ENCODE measurements around the gene IGSF8. TPM values are rescaled to one million over a fixed set of nuclear protein-coding genes. Genes with fewer than 3 reads are reported as not detected.

IGSF8 gene
- total and polyA plus RNA-seq, 2 donors (not counting 3 experiments of a cell fraction or from before 2014, with no cell fraction given): 9.5 to 17.5 TPM

GRCh38 chr1:160076295-160076694 is 22.1 kb downstream of the IGSF8 start:
- Histone ChIP-seq H3K36me3 (ENCODE audit: control insufficient read depth in 2 of 2, extremely low read depth in 1 of 2, insufficient read depth in 2 of 2, low read length in 2 of 2) (no peaks in the 10 kb centered on the region), H3K79me2 (ENCODE audit: control insufficient read depth, insufficient read depth, low read length) (no peaks in the 10 kb centered on the region), H3K27ac (ENCODE audit: insufficient read depth, low read depth, low read length) (no peak overlapping the region), H3K9me3 (replicated peaks; ENCODE audit: control insufficient read depth, insufficient read depth, low read length) (no peaks in the 10 kb centered on the region), H3K4me2 (ENCODE audit: insufficient read depth, low read length) (no peak overlapping the region), H3K27me3 (ENCODE audit: control insufficient read depth in 2 of 2, insufficient read depth in 2 of 2, low read length in 2 of 2) (peaks cover 30 to 39% of the 10 kb centered on the region in 2 experiments), H3K9me1 (replicated peaks; ENCODE audit: control insufficient read depth, extremely low read depth, insufficient read depth, low read length) (no peaks in the 10 kb centered on the region), H3K9ac (replicated peaks; ENCODE audit: extremely low read depth, insufficient read depth, low read length) (no peak overlapping the region), H4K20me1 (replicated peaks; ENCODE audit: control insufficient read depth, extremely low read depth, insufficient read depth, low read length) (no peaks in the 10 kb centered on the region), H2AFZ (ENCODE audit: low read depth, low read length) (no peak overlapping the region), H3K4me1 (ENCODE audit: control insufficient read depth, extremely low read depth, insufficient read depth, low read length) (no peaks in the 10 kb centered on the region), H3K4me3 (replicated peaks in 1 of 3; ENCODE audit: insufficient read depth in 1 of 3, low read depth in 1 of 3, low read length in 3 of 3) (no peak overlapping the region)
- no TSS peak for BruUV-seq (replicated peaks)
- dilution Hi-C loops (cut with MboI; ENCODE audit: extremely low pct_ligation_motif_present, low sequenced_read_pairs) (no loop called here), intact Hi-C loops (cut with micrococcal nuclease) (no loop called here)
- ChIA-PET CTCF (interaction anchor here (0.8 to 2.0 kb wide), 2 partner anchors 9 to 12 kb away, joined by 3 to 8 read pairs; no protein-coding TSS in a partner anchor), POLR2A (no interaction called here)
- TF ChIP-seq MYC (IDR thresholded peaks at IDR 0.05; ENCODE audit: low read depth, low read length) (no peak), MAX (IDR thresholded peaks at IDR 0.05; ENCODE audit: insufficient read depth, insufficient read length) (no peak)
- no peak for DNase-seq (ENCODE audit: low read depth, low spot score)
- no peak for FAIRE-seq

GRCh38 chr1:160075836-160076235 is 22.6 kb downstream of the IGSF8 start:
- H3K9ac ChIP-seq (replicated peaks; ENCODE audit: extremely low read depth, insufficient read depth, low read length): no peak overlapping the region
- no peaks in the 10 kb centered on the region for H3K36me3 ChIP-seq (ENCODE audit: control insufficient read depth in 2 of 2, extremely low read depth in 1 of 2, insufficient read depth in 2 of 2, low read length in 2 of 2)
- H3K79me2 ChIP-seq (ENCODE audit: control insufficient read depth, insufficient read depth, low read length): no peaks in the 10 kb centered on the region
- H2AFZ ChIP-seq (ENCODE audit: low read depth, low read length): no peak overlapping the region
- no peaks in the 10 kb centered on the region for H3K4me1 ChIP-seq (ENCODE audit: control insufficient read depth, extremely low read depth, insufficient read depth, low read length)
- POLR2A ChIA-PET: no interaction called here
- intact Hi-C loops (cut with micrococcal nuclease): no loop called here
- no peak for FAIRE-seq
- H3K27ac ChIP-seq (ENCODE audit: insufficient read depth, low read depth, low read length): no peak overlapping the region
- H3K9me1 ChIP-seq (replicated peaks; ENCODE audit: control insufficient read depth, extremely low read depth, insufficient read depth, low read length): no peaks in the 10 kb centered on the region
- H3K4me3 ChIP-seq (replicated peaks in 1 of 3; ENCODE audit: insufficient read depth in 1 of 3, low read depth in 1 of 3, low read length in 3 of 3): no peak overlapping the region
- DNase-seq (ENCODE audit: low read depth, low spot score): no peak
- peaks cover 27 to 39% of the 10 kb centered on the region in 2 experiments for H3K27me3 ChIP-seq (ENCODE audit: control insufficient read depth in 2 of 2, insufficient read depth in 2 of 2, low read length in 2 of 2)
- dilution Hi-C loops (cut with MboI; ENCODE audit: extremely low pct_ligation_motif_present, low sequenced_read_pairs): no loop called here
- no TSS peak for BruUV-seq (replicated peaks)
- no peak overlapping the region for H3K4me2 ChIP-seq (ENCODE audit: insufficient read depth, low read length)
- H4K20me1 ChIP-seq (replicated peaks; ENCODE audit: control insufficient read depth, extremely low read depth, insufficient read depth, low read length): no peaks in the 10 kb centered on the region
- CTCF ChIA-PET: interaction anchor here (0.8 to 2.0 kb wide), 3 partner anchors 10 to 18 kb away, joined by 3 to 8 read pairs (median 4); no protein-coding TSS in a partner anchor
- H3K9me3 ChIP-seq (replicated peaks; ENCODE audit: control insufficient read depth, insufficient read depth, low read length): no peaks in the 10 kb centered on the region
- no peak for TF ChIP-seq FOS (IDR thresholded peaks at IDR 0.05; ENCODE audit: borderline replicate concordance, insufficient read depth, low read length)
- TF ChIP-seq POLR2A (IDR thresholded peaks at IDR 0.05; ENCODE audit: low read depth, low read length): no peak
- no peak for TF ChIP-seq MAX (IDR thresholded peaks at IDR 0.05; ENCODE audit: insufficient read depth, insufficient read length)
- TF ChIP-seq POLR2AphosphoS5 (IDR thresholded peaks at IDR 0.05; ENCODE audit: insufficient read depth, low read depth, low read length): no peak
- no peak for TF ChIP-seq CTCF (IDR thresholded peaks at IDR 0.05; ENCODE audit: extremely low read depth in 1 of 2, insufficient read depth in 1 of 2, low read depth in 1 of 2, low read length in 2 of 2)
- no peak for TF ChIP-seq JUN (IDR thresholded peaks at IDR 0.05; ENCODE audit: borderline replicate concordance, insufficient read depth, insufficient read length, low read depth)
- no peak for TF ChIP-seq MYC (IDR thresholded peaks at IDR 0.05; ENCODE audit: low read depth, low read length)
- no peak for TF ChIP-seq GATA2 (IDR thresholded peaks at IDR 0.05; ENCODE audit: insufficient read depth, insufficient read length, low read depth, low read length)
- no peak for TF ChIP-seq EZH2 (IDR thresholded peaks at IDR 0.05; ENCODE audit: borderline replicate concordance, low read depth, low read length, severe bottlenecking)
